ENCODE results near the gene AGAP3. TPM values are rescaled to one million over a fixed set of nuclear protein-coding genes. Genes with fewer than 3 reads are reported as not detected.

AGAP3 gene
- polyA plus RNA-seq, 5 donors: 73.3 to 100 (median 95.7) TPM

- DNase-seq: no peak
Measured at GRCh38 chr7:151152643-151153513, 66.6 kb downstream of the AGAP3 start.

DNA sequence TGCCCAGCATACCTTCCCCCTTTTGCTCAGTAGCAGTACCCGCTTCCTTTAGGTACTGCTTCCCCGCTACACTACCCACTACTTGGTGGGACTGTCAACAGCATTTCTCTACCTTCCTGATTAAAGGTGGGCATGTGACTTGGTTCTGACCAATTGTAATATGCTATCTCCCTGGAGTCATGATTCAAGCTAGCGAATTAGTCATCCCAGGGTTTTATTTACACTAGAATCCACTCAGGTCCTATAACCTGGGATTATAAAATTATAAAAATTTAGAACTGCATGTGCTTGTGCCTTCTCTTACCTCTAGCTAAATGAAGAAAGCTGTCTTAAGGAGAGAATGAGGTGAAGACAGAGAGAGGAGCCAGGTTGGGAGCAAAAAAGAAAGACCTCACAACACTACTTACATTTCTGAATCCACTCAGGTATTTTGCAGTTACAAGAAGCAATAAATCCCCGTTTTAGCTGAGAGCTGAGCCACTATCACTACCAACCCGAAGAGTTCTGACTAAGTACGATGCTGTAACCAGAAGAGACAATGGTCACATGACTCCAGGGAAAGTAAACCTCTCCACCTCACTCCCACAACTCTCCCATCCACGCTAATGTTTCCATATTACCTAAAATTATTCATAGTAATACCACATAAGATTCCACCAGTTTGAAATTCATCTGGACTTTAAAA lies 71.5 kb downstream of the AGAP3 start:
- no peak for DNase-seq

DNA sequence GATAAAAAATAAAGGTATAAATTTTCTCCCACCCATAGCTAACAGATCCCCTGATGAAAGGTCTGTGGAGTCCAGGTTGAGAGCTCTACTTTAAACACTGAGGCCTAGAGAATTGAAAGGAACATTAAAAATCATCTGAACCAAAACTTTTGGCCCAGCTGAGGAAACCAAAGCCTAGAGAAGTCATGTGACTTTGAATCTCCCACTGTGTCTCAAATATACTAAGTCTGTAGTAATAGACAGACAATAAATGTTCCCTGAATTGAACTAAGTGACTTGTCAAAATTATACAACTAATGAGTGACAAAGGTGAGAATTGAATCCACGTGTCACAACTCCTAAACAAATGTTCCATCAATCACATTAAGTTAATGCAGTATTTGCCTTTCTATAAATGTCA lies 75.5 kb downstream of the AGAP3 start:
- no peak for DNase-seq

- no peak for DNase-seq
Measured at GRCh38 chr7:151166629-151167196, 80.4 kb downstream of the AGAP3 start.

DNA sequence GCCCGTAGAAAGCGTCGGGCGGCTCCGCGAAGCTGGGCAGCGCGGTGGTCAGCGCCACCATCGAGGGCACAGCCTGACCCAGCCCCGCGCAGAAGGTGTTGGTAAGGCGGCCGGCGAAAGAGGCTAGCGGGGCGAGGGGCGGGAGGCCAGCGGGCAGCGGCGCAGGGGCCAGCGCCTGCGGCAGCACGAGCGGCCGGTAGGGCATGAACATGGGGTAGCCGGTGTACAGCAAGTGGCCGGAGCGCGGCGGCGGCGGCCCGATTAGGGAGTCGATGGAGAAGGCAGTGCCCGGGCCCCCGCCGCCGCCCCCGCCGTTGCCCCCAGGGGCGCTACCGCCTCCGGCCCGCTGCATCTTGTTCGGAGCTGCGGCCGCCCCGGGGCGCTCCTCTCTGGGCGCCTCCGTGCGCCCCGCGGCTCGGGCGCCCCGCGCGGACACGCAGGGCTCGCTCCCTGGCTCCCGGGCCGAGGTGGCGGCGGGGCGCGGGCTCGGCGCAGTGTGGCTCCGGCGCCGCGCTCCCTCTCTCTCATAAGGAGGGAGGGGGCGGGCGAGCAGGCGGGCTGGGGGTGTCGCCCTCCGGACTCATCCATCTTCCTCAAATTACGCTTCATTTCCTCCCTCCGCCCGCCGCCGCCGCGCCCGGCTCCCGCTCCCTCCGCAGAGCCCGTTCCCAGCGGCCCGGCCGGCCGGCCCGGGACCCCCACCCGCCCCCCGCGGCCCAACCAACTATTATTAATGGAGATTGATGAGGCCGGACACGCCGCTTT lies 81.1 kb downstream of the AGAP3 start, which contains the start of gene GBX1:
TSS of gene GBX1 (minus strand) at position 498 of the 765 bp plus-strand sequence. CDS start at position 352, 146 bp downstream.
- peak in 1 of 2 donors; percentile 31 for DNase-seq

DNA sequence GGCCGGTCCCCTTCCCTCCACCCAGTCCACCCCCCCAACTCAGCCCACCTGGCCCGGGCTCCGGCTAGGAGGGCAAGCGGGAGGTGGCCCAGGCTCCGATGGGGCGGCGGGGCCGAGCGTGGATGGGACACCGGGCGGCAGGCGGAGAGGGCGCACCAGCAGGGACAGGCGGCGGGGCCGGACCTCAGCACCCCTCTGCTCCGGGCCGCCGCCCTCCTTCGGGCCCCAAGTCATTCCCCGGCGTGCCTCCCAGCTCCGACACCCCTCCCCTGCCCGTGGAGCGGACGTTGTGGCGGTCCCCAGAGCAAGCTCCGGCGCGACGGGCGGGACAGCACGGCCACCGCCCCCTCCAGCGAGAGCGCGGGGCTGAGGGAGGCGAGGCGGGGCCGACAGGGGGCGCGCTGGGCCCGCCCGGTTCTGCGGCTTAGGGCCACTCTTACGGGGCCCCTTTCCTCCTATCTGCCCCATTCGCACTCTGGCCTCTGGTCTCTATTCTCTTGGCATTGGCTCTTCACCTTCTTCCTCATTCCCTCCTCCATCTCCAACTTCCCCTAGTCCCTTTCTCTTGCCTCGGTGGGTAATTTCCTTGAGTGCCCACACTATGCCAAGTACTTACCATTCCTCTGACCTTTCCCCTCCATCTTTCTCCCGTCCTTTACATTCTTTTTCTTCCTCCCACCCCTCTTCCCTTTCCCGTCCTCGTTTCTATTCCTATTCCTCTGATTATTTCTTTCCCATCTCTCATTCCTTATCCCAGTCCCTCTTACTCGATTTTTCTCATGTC lies 81.9 kb downstream of the AGAP3 start:
- DNase-seq: peak in 1 of 2 donors; percentile 18

DNA sequence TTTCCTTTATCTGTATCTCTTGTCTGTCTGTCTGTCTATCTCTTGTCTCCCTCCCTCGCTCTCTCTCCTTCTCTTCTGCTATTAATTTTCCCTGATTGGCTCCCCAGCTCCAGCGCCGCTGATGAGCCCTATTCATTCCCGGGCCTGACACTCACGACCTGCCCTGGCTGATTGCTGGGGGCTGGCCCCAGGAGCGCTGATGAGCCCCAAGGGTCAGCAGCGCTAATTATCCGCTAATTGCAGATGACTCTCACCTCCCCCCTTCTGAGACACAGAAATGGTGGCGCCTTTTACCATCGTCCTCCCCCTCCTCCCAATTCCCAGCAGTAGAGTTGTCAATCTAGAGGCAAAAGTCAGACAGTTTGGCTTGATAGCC lies 82.5 kb downstream of the AGAP3 start:
- DNase-seq: no peak

DNA sequence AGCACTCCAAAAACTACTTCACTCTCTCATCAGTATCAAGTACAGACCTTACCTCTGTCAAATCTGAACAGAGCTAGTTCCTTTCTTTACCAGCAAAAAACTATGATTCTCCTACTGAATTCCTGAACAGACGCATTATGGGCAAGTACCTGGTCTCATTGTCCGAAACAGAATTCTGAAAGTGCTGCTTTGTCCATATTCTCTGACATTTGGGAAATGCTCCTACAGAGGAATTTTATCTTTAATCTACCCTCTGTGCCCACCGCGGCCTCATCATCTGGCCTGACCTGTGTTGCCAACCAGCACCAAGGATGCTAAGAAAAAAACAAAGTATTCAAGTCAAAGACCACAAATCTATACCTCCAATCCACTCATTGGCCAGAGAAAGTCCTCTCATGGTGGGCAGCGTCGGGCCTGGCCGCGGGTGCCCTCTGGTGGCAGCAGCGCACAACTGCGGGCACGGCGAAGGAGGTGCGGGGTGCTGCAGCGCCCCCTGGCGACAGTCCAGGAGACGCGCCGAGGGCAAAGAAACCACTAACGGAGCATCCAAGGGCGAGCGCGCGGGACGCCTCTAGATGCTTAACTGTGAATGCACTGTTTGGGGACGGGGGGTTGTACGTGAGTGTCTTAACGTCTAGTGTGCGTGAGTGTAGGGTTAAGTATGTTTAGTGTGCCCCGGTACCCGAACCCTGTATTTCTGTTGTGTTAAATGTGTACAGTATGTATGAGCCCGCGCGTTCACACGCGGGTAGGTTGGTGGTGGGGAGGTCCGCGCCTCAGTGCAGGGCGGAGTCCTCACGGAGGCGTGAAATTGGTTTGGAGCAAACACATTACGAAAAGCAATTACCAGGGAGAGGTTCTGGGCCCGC lies 86.2 kb downstream of the AGAP3 start:
- DNase-seq: peak; percentile 60 to 71

- DNase-seq: no peak
Measured at GRCh38 chr7:151173386-151174245, 87.3 kb downstream of the AGAP3 start.

- DNase-seq: no peak
Measured at GRCh38 chr7:151174246-151175046, 88.2 kb downstream of the AGAP3 start.

DNA sequence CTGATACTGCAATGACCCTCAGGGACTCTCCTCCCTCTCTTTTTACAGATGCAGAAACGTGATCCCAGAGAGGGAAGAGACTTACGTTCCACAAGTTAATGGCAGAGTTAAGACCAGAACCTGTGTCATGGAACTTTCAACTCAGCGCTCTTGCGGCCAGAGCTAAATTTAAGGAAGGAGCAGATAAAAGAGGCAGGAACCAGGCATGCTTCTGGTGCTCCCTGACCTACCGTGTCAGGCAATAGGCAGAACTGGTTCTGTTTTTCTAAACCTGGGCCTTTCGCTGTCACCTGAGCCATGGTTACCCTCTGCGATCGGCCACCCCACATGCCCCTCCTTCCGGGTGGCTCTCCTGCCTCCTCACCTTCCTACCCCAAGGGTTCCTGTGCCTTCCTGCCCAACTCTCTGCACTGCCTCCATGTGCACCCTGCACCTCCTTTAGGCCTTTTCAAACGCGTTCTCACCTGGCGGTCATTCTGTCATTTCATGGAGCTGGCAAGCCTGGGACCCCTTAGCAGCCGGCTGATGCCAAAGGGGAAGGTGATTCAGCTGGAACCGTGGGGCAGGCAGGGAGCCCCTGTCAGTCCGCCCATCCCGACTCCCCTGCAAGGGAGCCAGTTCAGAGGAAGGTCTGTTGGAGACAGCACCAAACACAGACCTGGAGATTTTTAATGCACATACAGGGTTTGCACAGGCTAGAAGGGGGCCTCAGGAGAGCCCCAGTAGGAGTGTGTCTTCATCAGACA lies 88.9 kb downstream of the AGAP3 start:
- DNase-seq: no peak

DNA sequence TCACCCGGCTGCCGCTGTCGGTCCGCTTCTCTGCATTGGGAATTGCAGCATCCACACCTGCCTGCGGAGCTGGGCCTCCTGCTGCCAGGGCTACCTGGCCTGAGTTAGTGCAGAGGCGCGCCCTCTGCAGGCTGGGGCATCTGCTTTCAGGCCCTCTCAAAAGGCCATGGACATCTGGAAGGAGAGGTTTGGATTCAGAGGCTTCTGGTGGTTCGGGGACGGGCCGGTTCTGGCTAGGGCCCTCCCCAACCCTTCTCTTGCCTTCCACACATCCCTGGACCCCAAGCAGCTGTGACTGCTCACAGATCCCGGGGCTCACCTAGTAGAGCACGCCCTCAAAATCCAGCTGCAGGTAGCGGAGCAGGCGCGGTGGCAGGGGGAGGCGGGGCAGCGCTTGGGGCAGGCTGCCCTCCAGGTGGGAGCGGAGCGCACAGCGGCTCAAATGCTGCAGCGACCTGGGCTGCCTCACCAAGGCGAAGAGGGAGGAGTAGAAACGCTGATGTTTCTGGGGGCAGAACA lies 89.6 kb downstream of the AGAP3 start:
- no peak for DNase-seq

DNA sequence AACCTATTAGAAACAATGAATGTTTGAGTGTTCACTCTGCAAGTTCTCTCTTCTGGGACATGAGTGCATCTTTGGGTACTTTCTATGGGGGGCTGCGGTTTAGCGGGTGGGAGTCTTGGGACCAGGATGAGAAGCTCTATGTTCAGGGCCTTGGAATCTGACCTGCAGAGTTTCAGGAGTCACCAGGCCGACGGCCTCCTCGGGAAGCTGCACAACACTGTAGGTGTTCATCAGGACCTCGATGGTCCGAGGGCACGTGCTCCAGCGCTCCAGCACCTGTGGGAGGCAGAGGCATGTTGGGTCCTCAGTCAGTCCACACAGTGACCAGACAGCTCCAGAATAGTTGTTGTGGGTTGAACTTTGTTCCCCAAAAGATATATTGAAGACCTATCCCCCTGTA lies 90.1 kb downstream of the AGAP3 start:
- DNase-seq: no peak

DNA sequence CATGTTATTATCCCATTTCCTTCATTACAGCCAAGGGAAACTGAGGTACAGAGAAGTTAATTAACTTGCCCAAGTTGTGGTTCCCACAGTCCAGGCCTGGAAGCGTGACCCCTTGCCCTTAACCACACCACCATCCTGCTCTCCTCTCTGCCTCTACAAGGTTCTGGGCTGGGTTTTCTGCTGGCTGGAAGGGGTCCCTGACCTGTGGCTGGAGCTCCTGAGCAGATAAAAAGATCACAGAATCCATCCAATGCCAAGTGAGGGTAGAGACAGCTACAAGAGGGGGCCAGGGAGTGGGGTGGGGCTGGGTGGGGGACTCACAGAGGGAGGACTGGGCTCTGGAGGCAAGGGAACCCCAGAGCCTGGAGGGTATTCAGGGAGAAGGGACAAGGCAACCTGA lies 91.0 kb downstream of the AGAP3 start:
- DNase-seq: no peak

DNA sequence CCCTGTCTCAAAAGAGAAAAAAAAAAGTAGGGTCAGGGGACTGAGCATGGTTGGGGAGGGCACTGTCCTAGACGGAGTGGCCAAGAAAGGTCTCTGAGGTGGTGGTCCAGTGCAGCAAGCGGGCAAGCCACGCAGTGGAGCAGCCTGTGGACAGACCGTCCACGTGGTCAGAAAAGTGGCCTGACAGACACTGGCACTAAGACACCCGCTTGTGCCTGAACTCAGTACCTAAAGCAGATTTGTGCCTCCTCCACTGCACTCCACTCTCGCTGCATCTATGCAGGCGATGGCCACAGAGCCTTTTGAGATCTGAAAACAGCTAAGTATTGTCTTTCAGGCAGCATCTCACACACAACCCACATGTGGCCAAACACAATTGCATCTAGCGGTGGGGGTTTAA lies 92.0 kb downstream of the AGAP3 start:
- DNase-seq: no peak

DNA sequence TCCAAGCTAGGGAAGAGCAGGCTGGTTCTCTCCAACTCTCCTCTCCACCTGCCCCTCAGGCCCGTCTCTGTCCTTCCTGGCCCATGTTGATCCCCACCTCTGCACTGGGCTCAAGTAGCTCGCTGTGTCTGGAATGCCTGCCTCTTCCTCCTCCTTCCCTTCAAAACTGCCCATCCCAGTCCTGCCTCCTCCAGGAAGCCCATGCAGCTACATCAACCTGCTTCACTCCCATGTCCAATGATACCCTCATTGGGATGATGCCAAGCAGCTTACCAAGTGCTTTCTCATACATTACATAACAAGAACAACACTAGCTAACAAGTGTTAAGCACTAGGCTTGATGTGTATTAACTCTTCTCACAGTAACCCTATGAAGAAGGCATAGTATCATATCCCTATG lies 92.6 kb downstream of the AGAP3 start:
- no peak for DNase-seq

DNA sequence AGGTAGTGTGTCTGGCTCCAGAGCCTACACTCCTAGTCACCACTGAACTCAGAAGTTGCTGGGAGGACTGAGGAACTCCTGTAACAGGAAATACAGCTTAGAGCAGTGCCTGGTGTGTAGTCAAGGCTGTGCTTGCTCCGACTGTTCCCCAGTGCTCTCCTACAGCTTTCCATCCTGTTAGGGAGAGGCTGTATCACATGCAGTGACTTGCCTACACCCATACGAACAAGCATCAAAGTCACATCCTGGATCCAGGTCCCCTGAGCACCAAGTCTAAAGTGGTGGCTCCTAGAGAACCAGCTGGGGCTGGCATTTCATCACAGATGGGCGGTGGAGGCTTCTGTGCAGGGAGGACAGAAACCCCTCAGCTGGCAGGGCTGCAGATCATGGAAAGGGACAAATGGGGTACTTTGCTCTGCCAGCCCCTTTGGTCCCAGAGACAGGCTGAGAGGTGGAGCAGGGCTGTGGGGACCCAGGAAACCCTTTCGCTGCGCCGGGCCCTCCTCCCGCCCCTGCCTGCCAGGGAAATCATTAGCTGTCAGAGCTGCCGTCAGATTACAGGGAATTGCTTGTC lies 93.1 kb downstream of the AGAP3 start:
- DNase-seq: no peak
